Measurements from ENCODE around the gene JOSD1.
A peak's percentile ranks its signal among the peaks of the same experiment; 100 is the strongest.

The JOSD1 gene

DNA sequence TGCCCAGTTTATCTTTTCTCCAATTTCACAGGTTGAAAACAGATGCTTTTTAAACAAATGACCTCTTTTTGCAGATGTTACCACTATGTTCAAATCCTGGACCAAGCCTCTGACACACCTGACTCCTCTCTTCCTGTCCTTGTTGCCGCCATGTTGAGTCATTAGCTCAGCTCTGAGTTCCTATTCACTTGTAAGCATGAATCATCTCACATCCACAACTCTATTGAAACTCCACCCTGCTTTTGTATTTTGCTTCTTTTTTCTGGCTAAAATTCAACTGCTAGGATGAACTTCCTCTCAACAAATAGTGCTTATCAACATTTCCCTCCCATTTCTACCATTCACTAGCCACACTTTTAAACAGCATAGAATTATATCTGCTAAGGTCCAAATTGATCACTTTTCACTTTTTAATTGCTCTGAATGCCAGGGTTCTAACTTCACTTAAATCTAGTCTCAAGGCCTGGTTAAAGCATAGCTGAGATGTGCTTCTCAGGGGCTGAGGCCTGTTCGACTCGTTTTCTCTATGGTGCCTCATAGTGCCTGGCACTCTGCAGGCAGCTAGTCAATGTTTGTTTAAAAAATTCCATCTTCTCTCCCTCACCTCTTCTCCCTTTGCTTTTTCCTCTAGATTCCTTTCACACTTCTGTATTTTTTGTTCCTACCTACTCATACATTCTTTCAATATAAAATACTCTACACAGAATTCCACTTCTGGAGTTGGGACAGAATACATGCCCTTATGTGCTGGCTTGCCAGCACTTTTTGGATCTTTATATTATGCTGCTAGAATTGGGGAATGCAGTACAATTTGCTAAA, 3.9 kb downstream of the JOSD1 start:
- Histone ChIP-seq H3K27me3 (ENCODE audit: control insufficient read depth, insufficient read depth, low read length) (no peaks in the 10 kb centered on the region), H3K4me3 (ENCODE audit: low read length) (no peak overlapping the region), H3K4me1 (ENCODE audit: control insufficient read depth, insufficient read depth, low read length) (peaks cover 46% of the 10 kb centered on the region), H3K9ac (ENCODE audit: low read length) (peak overlapping the region; percentile 44), H3K9me3 (ENCODE audit: control insufficient read depth, low read length) (no peaks in the 10 kb centered on the region), H3K36me3 (ENCODE audit: control insufficient read depth, insufficient read depth, low read length) (no peaks in the 10 kb centered on the region)

DNA sequence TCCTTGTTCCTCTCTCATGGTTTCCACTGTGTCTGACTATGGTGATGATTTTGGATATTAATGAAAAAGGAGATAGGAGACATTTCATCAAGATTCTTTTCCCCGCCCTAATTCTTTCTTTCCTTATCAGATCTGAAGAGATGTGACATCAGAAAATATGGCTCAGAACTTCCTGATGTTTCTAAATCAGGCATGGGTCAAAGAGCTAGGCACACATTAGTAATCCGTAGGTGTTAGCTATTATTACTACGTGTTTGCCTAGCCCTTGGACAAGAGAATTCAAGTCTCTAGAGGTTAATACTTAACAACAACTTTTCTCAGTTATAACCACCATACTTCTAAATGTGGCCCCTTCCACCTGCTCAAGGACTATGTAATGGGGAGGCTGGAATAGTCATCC, 5.8 kb downstream of the JOSD1 start:
- Histone ChIP-seq H3K9ac (ENCODE audit: low read length) (no peak overlapping the region), H3K9me3 (ENCODE audit: control insufficient read depth, low read length) (no peaks in the 10 kb centered on the region), H3K4me3 (ENCODE audit: low read length) (no peak overlapping the region), H3K4me1 (ENCODE audit: control insufficient read depth, insufficient read depth, low read length) (peaks cover 46% of the 10 kb centered on the region), H3K27me3 (ENCODE audit: control insufficient read depth, insufficient read depth, low read length) (no peaks in the 10 kb centered on the region), H3K36me3 (ENCODE audit: control insufficient read depth, insufficient read depth, low read length) (no peaks in the 10 kb centered on the region)

GRCh38 chr22:38694049-38694448, 6.7 kb downstream of the JOSD1 start:
- H3K36me3 ChIP-seq (ENCODE audit: control insufficient read depth, insufficient read depth, low read length) = no peaks in the 10 kb centered on the region
- H3K4me1 ChIP-seq (ENCODE audit: control insufficient read depth, insufficient read depth, low read length) = peaks cover 44% of the 10 kb centered on the region
- no peaks in the 10 kb centered on the region for H3K9me3 ChIP-seq (ENCODE audit: control insufficient read depth, low read length)
- H3K4me3 ChIP-seq (ENCODE audit: low read length) = no peak overlapping the region
- no peak overlapping the region for H3K9ac ChIP-seq (ENCODE audit: low read length)
- no peaks in the 10 kb centered on the region for H3K27me3 ChIP-seq (ENCODE audit: control insufficient read depth, insufficient read depth, low read length)

GRCh38 chr22:38689651-38690050, 11.1 kb downstream of the JOSD1 start:
- H3K4me1 ChIP-seq (ENCODE audit: control insufficient read depth, insufficient read depth, low read length) = peaks cover 10% of the 10 kb centered on the region

GRCh38 chr22:38685761-38686160, 15.0 kb downstream of the JOSD1 start:
- Histone ChIP-seq H3K27me3 (ENCODE audit: control insufficient read depth, insufficient read depth, low read length) (no peaks in the 10 kb centered on the region), H3K4me1 (ENCODE audit: control insufficient read depth, insufficient read depth, low read length) (peaks cover 11% of the 10 kb centered on the region), H3K9me3 (ENCODE audit: control insufficient read depth, low read length) (no peaks in the 10 kb centered on the region), H3K4me3 (ENCODE audit: low read length) (no peak overlapping the region), H3K9ac (ENCODE audit: low read length) (no peak overlapping the region), H3K36me3 (ENCODE audit: control insufficient read depth, insufficient read depth, low read length) (peaks cover 8% of the 10 kb centered on the region)

More at GRCh38 chr22:38689651-38690050, 11.1 kb downstream of the JOSD1 start:
- H3K27me3 ChIP-seq (ENCODE audit: control insufficient read depth, insufficient read depth, low read length) = no peaks in the 10 kb centered on the region
- no peaks in the 10 kb centered on the region for H3K9me3 ChIP-seq (ENCODE audit: control insufficient read depth, low read length)
- H3K36me3 ChIP-seq (ENCODE audit: control insufficient read depth, insufficient read depth, low read length) = peaks cover 4% of the 10 kb centered on the region
- H3K9ac ChIP-seq (ENCODE audit: low read length) = no peak overlapping the region
- H3K4me3 ChIP-seq (ENCODE audit: low read length) = no peak overlapping the region

DNA sequence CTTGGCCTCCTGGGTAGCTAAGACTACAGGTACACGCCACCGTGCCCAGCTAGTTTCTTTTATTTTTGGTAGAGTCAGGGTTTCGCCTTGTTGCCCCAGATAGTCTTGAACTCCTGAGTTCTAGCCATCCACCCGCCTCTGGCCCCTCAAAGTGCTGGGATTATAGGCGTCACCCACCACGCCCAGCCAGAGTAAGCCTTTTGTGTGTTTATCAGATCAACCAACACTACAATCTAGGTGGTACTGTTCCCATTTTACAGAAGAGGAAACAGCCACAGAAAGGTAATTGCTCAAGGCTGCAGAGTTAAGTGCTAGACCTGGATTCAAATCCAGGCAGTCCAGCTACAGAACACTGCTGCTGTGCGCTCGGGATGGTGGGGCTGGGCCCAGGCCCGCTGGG, 15.8 kb downstream of the JOSD1 start:
- no peak overlapping the region for H3K4me3 ChIP-seq (ENCODE audit: low read length)
- H3K9ac ChIP-seq (ENCODE audit: low read length) = no peak overlapping the region
- peaks cover 11% of the 10 kb centered on the region for H3K4me1 ChIP-seq (ENCODE audit: control insufficient read depth, insufficient read depth, low read length)
- H3K36me3 ChIP-seq (ENCODE audit: control insufficient read depth, insufficient read depth, low read length) = peaks cover 8% of the 10 kb centered on the region
- no peaks in the 10 kb centered on the region for H3K27me3 ChIP-seq (ENCODE audit: control insufficient read depth, insufficient read depth, low read length)
- H3K9me3 ChIP-seq (ENCODE audit: control insufficient read depth, low read length) = no peaks in the 10 kb centered on the region

GRCh38 chr22:38681582-38682335, 19.0 kb downstream of the JOSD1 start, which contains the start of gene TOMM22:
TOMM22 (plus strand) TSS chr22:38681957; CDS start chr22:38681979, 22 bp downstream.
- H3K9ac ChIP-seq (ENCODE audit: low read length) = peak within 1 kb of the TSS; percentile 94

DNA sequence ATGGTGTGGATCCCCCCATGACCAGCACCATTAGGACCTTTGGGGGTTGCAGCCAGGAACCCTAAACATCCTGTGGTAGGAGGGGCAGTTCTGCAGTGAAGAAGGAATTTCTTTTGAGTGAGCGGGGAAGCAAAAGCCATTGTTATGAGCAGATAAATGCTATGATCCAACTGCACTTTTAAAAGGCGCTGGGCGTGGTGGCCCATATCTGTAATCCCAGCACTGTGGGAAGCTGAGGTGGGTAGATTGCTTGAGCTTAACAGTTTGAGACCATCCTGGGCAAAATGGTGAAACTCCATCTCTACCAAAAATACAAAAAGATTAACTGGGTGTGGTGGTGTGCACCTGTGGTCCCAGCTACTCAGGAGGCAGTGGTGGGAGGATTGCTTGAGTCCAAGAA, 24.9 kb downstream of the JOSD1 start:
- H3K4me3 ChIP-seq (ENCODE audit: low read length) = no peak overlapping the region
- peaks cover 5% of the 10 kb centered on the region for H3K36me3 ChIP-seq (ENCODE audit: control insufficient read depth, insufficient read depth, low read length)
- H3K4me1 ChIP-seq (ENCODE audit: control insufficient read depth, insufficient read depth, low read length) = no peaks in the 10 kb centered on the region
- H3K9ac ChIP-seq (ENCODE audit: low read length) = no peak overlapping the region
- no peaks in the 10 kb centered on the region for H3K9me3 ChIP-seq (ENCODE audit: control insufficient read depth, low read length)
- H3K27me3 ChIP-seq (ENCODE audit: control insufficient read depth, insufficient read depth, low read length) = no peaks in the 10 kb centered on the region

More at GRCh38 chr22:38681582-38682335, 19.0 kb downstream of the JOSD1 start, which contains the start of gene TOMM22:
- Histone ChIP-seq H3K9me3 (ENCODE audit: control insufficient read depth, low read length) (no peaks in the 10 kb centered on the region), H3K4me1 (ENCODE audit: control insufficient read depth, insufficient read depth, low read length) (peaks cover 11% of the 10 kb centered on the region), H3K36me3 (ENCODE audit: control insufficient read depth, insufficient read depth, low read length) (peaks cover 8% of the 10 kb centered on the region), H3K27me3 (ENCODE audit: control insufficient read depth, insufficient read depth, low read length) (no peaks in the 10 kb centered on the region), H3K4me3 (ENCODE audit: low read length) (peak within 1 kb of the TSS; percentile 89)

- Histone ChIP-seq H3K4me3 (ENCODE audit: low read length) (no peak overlapping the region), H3K4me1 (ENCODE audit: control insufficient read depth, insufficient read depth, low read length) (no peaks in the 10 kb centered on the region), H3K9ac (ENCODE audit: low read length) (no peak overlapping the region), H3K36me3 (ENCODE audit: control insufficient read depth, insufficient read depth, low read length) (peaks cover 7% of the 10 kb centered on the region), H3K9me3 (ENCODE audit: control insufficient read depth, low read length) (no peaks in the 10 kb centered on the region), H3K27me3 (ENCODE audit: control insufficient read depth, insufficient read depth, low read length) (no peaks in the 10 kb centered on the region)
Measured at GRCh38 chr22:38674888-38675287, 25.9 kb downstream of the JOSD1 start.

DNA sequence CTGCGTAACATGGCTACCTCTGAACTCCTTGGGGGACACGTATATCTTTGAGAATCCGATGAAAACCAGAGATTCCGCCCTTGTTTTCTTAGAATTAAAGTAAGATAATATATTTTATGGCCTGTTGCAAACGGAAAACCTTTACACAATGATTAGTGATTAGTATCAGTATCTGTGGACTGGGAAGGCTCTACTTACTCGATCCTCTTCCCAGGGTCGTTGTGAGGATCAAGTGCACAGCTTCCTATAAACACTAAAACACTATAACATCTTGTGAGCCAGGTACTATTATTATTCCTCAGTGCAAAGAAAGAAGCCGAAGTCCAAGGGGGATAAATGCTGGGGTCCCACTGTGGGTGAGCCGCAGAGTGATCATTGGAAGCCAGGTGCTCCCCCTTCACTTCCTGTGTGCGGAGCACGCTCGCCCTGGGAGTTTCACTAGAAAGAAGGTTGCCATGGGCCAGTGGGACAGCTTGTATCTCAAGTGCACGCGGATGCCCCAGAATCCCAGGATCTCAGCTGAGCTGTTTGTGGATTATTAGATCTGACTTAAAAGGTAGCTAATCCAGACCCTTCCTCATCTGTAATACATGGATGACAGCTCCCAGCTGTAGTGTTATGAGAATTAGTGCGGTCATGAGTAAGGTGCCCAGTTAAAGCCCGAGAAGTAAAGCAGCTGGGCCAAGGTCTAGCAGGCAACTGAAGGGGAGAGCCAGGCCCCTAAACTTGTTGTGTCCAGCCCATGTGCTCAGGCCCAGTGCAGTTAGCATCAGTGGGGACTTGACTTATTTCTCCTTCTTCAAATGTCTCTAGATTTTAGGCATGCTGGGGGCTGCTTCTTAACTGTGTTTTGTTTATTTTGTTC, 43.5 kb downstream of the JOSD1 start:
- H3K36me3 ChIP-seq (ENCODE audit: control insufficient read depth, insufficient read depth, low read length) = no peaks in the 10 kb centered on the region
- H3K9me3 ChIP-seq (ENCODE audit: control insufficient read depth, low read length) = no peaks in the 10 kb centered on the region
- peak overlapping the region; percentile 94 for H3K9ac ChIP-seq (ENCODE audit: low read length)
- H3K27me3 ChIP-seq (ENCODE audit: control insufficient read depth, insufficient read depth, low read length) = no peaks in the 10 kb centered on the region
- peak overlapping the region; percentile 96 for H3K4me3 ChIP-seq (ENCODE audit: low read length)
- H3K4me1 ChIP-seq (ENCODE audit: control insufficient read depth, insufficient read depth, low read length) = peaks cover 10% of the 10 kb centered on the region

GRCh38 chr22:38656256-38657044, 44.3 kb downstream of the JOSD1 start, which contains the start of the genes CBY1 and FAM227A:
CBY1 (plus strand) TSS chr22:38656638; CDS start chr22:38668055, 11,417 bp downstream.
FAM227A (minus strand) TSS chr22:38656392; CDS start chr22:38650168, 6,224 bp downstream.
- H3K4me1 ChIP-seq (ENCODE audit: control insufficient read depth, insufficient read depth, low read length) = peaks cover 10% of the 10 kb centered on the region
- peak within 1 kb of the TSS; percentile 96 for H3K4me3 ChIP-seq (ENCODE audit: low read length)
- no peaks in the 10 kb centered on the region for H3K9me3 ChIP-seq (ENCODE audit: control insufficient read depth, low read length)
- no peaks in the 10 kb centered on the region for H3K27me3 ChIP-seq (ENCODE audit: control insufficient read depth, insufficient read depth, low read length)
- H3K36me3 ChIP-seq (ENCODE audit: control insufficient read depth, insufficient read depth, low read length) = no peaks in the 10 kb centered on the region
- H3K9ac ChIP-seq (ENCODE audit: low read length) = peak within 1 kb of the TSS; percentile 94

Measured in mucosa of stomach (tissue), 1 donor.